HG03135 (cell line): ENCODE measurements around the gene GDPD5.

ENCODE experiments used
- ATAC-seq: cut with Tn5 transposase; IDR thresholded peaks from one replicate; pipeline ENCODE4 v1.9.1; 2021; ENCODE audit warnings: mild to moderate bottlenecking, moderate library complexity; ENCODE audit not compliant: unreplicated experiment

The GDPD5 gene

GRCh38 chr11:75536786-75537641 is 11.3 kb upstream of the GDPD5 start:
- peak; percentile 73 for ATAC-seq

GRCh38 chr11:75535071-75535470 is 9.3 kb upstream of the GDPD5 start:
- ATAC-seq, result no peak

DNA sequence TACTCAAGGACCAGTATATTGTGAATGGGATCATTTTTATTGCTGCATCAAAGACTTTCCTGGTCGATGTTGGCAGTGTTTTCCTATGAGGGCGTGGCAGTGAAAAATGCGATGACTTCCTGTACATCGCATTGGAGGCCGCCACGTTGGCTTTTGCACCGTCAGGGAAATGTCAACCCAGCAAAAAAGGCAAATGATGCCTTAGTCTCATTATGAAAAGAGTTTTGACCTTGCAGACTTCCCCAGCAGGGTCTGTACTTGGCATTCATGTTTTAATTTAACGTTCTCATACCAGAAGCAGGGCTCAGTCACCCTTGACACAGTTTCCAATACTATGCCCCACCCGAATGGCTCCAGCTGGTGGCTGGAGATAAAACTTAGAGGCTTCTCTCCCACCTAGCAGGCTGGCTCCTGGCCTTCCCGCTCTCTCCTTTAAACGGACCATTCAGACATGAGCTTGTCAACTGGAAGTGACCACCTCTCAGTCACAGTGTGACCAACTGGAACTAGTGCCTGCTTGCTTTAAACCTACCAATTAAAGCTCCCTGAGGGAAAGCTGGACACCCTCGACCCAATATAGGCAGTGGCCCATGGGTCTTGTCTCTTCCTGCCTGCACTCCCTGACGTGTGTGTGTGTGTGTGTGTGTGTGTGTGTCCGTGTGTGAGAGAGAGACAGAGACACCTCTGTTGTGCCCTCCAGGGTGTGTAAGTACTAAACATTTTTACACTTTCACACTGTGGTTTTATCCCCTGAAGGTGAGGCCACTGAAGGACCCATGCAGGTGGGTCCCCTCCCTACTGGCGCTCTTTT is 8.7 kb upstream of the GDPD5 start:
- no peak for ATAC-seq

DNA sequence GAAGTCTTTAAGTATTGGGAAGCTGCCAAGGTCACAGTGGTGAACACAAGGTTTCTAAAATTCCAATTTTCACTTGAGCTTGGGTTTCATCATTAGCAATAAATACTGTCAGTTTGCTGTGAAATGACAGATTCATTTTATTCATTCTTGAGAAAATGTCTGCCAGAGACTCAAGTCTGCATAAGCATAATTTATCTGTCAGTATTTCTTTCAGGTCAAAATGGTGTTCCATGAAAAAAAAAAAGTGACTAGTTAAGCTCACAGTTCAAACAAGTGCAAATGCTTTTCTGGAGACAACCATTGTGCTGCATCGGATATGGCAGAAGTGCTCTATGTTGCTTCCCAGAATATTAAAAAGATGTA is 8.1 kb upstream of the GDPD5 start:
- ATAC-seq, result no peak

- no peak for ATAC-seq
These were observed 6.7 kb upstream of the GDPD5 start for GRCh38 chr11:75532200-75533048.

DNA sequence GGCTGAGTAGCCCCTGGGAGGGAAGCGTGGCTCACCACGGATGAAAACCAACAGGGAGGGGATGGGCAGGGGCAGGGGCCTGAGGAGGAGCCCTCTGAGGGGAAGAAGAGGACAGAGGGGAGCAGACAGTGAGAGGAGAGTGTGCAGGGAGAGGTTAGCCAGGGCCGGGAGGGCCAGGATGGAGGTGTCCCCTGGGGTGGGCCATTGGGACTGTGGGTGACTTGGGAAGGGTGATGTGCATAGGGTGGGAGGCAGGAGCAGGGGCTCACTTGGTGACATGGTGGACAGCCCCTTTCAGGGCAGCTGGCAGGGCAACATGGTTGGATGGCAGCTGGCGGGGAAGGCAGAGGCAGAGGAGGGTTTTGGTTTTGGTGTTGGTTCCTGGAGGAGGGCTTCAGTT is 5.6 kb upstream of the GDPD5 start:
- no peak for ATAC-seq

GRCh38 chr11:75530577-75530976 is 4.8 kb upstream of the GDPD5 start:
- ATAC-seq, result no peak

- ATAC-seq, result no peak
These were observed 2.4 kb upstream of the GDPD5 start for GRCh38 chr11:75527938-75528735.

GRCh38 chr11:75527130-75527529 is 1.4 kb upstream of the GDPD5 start:
- no peak for ATAC-seq

- no peak for ATAC-seq
These were observed 426 bp upstream of the GDPD5 start for GRCh38 chr11:75526192-75526541.

DNA sequence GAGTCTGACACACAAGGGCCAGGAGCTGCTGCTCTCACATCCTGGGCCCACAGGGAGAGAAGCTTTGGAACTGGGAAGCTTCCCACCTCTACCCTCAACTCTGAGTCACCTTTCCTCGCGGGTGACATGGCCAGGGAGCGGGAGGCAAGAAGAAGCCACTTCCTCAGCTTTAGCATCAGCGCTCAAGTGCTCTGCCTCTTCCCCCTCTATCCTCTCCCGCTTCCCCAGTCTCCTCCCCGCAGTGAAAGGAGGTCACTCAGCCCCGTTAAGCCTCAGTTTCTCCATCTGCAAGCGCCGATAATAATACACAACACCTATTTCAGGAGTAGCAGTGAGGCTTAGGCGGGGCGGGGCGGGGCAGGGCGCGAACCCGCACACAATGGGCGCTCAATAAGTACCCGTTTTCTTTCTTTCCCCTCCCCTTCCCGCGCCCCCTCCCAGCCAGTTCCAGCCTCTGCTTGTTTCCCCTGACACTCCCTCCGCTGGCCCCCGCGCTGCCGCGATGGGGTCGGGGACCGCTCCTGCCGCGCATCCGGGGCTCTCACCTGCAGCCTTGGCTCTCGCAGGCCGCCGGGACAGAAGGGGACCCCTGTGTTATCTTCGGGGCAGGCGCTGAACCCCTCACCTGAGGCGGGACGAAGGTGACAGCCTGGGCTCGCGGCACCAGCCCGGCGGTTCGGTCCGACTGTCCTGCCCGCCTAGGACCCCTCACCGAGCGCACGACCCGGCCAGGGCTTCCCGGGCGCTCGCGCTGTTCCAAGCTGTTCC is 892 bp downstream of the GDPD5 start:
- no peak for ATAC-seq

- no peak for ATAC-seq
These were observed 1.7 kb downstream of the GDPD5 start for GRCh38 chr11:75523811-75524664.

- no peak for ATAC-seq
These were observed 2.6 kb downstream of the GDPD5 start for GRCh38 chr11:75523189-75523588.

DNA sequence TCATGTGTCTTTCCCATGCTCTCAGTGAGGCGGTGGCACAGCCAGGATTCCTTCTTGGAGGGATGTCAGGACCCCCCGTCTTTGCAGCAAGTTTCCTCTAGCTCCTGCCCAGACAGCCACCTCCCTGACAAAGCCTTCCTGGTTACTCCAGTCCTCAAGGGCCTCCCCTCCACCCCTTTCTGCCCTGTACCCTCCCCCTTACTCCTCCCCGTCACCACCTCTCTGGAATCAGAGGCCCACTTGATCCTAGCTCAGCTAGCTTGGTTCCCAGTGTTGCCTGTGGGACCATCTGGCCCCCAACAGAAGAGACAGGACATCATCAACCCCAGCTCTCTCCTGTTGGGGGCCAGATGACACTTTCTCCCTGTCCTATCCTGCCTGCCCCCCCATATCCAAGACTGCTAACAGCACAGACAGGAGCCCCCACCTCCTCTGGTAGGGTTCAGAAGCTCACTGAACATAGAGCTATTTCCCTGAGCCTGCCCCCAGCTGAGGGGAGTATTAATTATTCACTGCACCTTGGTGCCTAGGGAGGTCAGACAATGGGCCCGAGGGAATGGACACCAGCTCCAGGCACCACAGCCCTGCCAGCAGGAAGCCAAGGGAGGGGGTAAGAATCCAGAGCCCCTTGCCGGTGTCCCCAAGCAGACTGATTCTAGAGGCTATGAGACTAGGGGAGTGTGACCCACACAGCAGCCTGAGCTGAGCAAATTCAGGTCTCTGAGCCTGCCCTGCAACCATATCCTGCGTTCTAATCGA is 3.3 kb downstream of the GDPD5 start:
- no peak for ATAC-seq

DNA sequence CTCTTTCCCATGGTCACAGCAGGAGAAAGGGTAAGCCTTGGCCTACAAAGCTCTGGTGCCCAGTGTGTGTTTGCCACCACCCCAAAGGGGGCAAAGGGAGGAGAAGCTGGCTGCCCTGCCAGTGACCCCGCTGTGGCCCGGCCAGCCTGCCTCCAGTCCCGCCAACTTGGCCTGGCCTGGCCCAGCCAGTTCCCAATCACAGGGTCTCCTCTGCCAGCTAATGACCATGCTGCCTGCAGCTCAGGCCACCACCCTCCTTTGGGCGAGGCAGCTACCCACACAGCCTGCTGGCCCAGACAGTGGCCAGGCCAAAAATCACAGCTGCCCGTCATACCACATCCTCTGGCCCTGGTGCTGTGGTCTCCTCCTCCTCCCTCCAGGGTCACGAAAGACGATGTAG is 5.1 kb downstream of the GDPD5 start:
- no peak for ATAC-seq

GRCh38 chr11:75518771-75519653 is 6.7 kb downstream of the GDPD5 start:
- ATAC-seq, result no peak

GRCh38 chr11:75518204-75518549 is 7.6 kb downstream of the GDPD5 start:
- ATAC-seq, result no peak
